SK-N-SH treated with all-trans-retinoic acid at 6 μM for 48 hours (cell line): ENCODE results near the gene OR2M5.

Experiments
- CSRNP3 ChIP-seq: fragments of 250-450 bp; sonication (Bioruptor Pico); IDR thresholded peaks from 2 replicates; pipeline ENCODE4 v1.5.1; 2021; ENCODE audit warnings: mild to moderate bottlenecking, moderate library complexity
- GLIS3 ChIP-seq: fragments of 250-450 bp; sonication (Bioruptor Pico); IDR thresholded peaks from 2 replicates; pipeline ENCODE4 v1.5.0; 2020; ENCODE audit warnings: mild to moderate bottlenecking, moderate library complexity
- ISL1 ChIP-seq: fragments of 250-450 bp; sonication (Bioruptor Pico); IDR thresholded peaks from 2 replicates; pipeline ENCODE4 v2.1.2; 2022; ENCODE audit warnings: mild to moderate bottlenecking, moderate library complexity
- PATZ1 ChIP-seq: fragments of 250-450 bp; sonication (Bioruptor Pico); IDR thresholded peaks from 2 replicates; pipeline ENCODE4 v1.8.0; 2020; ENCODE audit warnings: mild to moderate bottlenecking, moderate library complexity, borderline replicate concordance
- POU6F1 ChIP-seq: fragments of 250-450 bp; sonication (Bioruptor Pico); IDR thresholded peaks from 2 replicates; pipeline ENCODE4 v1.8.0; 2021; ENCODE audit warnings: low read depth, mild to moderate bottlenecking, moderate library complexity, borderline replicate concordance
- PPARA ChIP-seq: fragments of 250-450 bp; sonication (Bioruptor Pico); IDR thresholded peaks from 2 replicates; pipeline ENCODE4 v1.5.0; 2020; ENCODE audit warnings: mild to moderate bottlenecking, borderline replicate concordance
- ZC3H10 ChIP-seq: fragments of 250-450 bp; sonication (Bioruptor Pico); IDR thresholded peaks from 2 replicates; pipeline ENCODE4 v1.5.1; 2021; ENCODE audit warnings: mild to moderate bottlenecking, moderate library complexity
- ZFP3 ChIP-seq: fragments of 250-450 bp; sonication (Bioruptor Pico); IDR thresholded peaks from 2 replicates; pipeline ENCODE4 v1.5.0; 2020; ENCODE audit warnings: mild to moderate bottlenecking, moderate library complexity
- ZFP30 ChIP-seq: fragments of 450-650 bp; formaldehyde crosslinking; IDR thresholded peaks from 2 replicates; pipeline ENCODE4 v1.5.0; 2022; ENCODE audit warnings: mild to moderate bottlenecking, moderate library complexity
- ZNF565 ChIP-seq: fragments of 450-650 bp; formaldehyde crosslinking; conservative IDR thresholded peaks from 2 replicates; pipeline ENCODE4 v1.5.0; 2020; ENCODE audit warnings: low read depth, mild to moderate bottlenecking, moderate library complexity

GRCh38 chr1:248194117-248194516, 49.2 kb downstream of the OR2M5 start:
- TF ChIP-seq ZFP3 (CRISPR knock-in tag): no peak
- TF ChIP-seq PPARA (CRISPR knock-in tag): no peak
- TF ChIP-seq PATZ1 (CRISPR knock-in tag): no peak
- TF ChIP-seq ZFP30 (CRISPR knock-in tag): no peak
- no peak for TF ChIP-seq GLIS3
- no peak for TF ChIP-seq ZNF565 (CRISPR knock-in tag)
- TF ChIP-seq CSRNP3 (CRISPR knock-in tag): no peak
- TF ChIP-seq ISL1 (CRISPR knock-in tag): no peak
- TF ChIP-seq ZC3H10 (CRISPR knock-in tag): no peak
- no peak for TF ChIP-seq POU6F1 (CRISPR knock-in tag)
